Measurements from ENCODE around the gene ACSL6. TPM values are rescaled to one million over a fixed set of nuclear protein-coding genes. Genes with fewer than 3 reads are reported as not detected.

Gene ACSL6
- total RNA-seq, 1 donor from 2014 or later = not detected

DNA sequence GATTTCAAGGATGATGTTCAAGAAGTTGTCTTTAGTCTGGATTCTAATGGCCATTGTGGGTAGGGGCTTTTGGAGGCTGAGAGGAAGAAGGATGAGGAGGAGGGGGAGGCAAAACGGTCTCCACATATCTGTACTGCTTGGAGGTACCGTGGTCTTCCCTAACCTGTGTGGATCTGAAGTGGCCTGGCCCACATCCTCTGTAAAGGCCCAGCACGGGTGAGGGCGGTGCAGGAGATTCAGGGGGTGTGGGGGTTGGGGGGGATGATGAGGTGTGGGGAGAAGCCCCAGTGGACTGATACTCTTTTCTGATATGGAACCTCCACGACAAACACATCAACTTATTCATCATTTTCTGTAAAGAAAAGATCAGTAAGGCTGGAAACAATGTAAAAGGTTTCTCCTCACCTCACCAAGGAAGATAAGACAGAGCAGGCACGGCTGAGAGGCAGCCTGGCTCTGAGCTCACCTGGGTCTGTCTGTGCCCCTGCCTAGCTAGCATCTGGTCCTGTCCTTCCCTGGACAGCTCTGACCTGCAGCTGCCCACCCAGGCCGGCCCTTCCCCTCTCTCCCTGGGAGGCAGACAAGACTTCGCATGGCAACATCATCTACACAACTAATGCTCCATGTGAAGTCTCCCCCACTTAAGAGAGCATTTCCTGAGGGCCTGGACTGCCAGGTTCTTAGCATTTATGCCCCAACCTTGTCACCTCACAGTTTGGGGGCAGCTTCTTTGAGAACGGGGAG lies 43.4 kb upstream of the ACSL6 start:
- no peak overlapping the region for H3K27ac Mint-ChIP-seq
- no peak for DNase-seq (ENCODE audit: low spot score in 2 of 2, unreplicated experiment in 2 of 2)
- no peaks in the 10 kb centered on the region for H3K4me1 Mint-ChIP-seq
- H3K27me3 Mint-ChIP-seq (ENCODE audit: low read depth) = peaks cover 18% of the 10 kb centered on the region
- H3K4me3 Mint-ChIP-seq = no peak overlapping the region
- TF ChIP-seq, protein P1, sequence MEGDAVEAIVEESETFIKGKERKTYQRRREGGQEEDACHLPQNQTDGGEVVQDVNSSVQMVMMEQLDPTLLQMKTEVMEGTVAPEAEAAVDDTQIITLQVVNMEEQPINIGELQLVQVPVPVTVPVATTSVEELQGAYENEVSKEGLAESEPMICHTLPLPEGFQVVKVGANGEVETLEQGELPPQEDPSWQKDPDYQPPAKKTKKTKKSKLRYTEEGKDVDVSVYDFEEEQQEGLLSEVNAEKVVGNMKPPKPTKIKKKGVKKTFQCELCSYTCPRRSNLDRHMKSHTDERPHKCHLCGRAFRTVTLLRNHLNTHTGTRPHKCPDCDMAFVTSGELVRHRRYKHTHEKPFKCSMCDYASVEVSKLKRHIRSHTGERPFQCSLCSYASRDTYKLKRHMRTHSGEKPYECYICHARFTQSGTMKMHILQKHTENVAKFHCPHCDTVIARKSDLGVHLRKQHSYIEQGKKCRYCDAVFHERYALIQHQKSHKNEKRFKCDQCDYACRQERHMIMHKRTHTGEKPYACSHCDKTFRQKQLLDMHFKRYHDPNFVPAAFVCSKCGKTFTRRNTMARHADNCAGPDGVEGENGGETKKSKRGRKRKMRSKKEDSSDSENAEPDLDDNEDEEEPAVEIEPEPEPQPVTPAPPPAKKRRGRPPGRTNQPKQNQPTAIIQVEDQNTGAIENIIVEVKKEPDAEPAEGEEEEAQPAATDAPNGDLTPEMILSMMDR (IDR thresholded peaks at IDR 0.05; ENCODE audit: unreplicated experiment) = no peak
- no peaks in the 10 kb centered on the region for H3K36me3 Mint-ChIP-seq
- no peaks in the 10 kb centered on the region for H3K9me3 Mint-ChIP-seq

DNA sequence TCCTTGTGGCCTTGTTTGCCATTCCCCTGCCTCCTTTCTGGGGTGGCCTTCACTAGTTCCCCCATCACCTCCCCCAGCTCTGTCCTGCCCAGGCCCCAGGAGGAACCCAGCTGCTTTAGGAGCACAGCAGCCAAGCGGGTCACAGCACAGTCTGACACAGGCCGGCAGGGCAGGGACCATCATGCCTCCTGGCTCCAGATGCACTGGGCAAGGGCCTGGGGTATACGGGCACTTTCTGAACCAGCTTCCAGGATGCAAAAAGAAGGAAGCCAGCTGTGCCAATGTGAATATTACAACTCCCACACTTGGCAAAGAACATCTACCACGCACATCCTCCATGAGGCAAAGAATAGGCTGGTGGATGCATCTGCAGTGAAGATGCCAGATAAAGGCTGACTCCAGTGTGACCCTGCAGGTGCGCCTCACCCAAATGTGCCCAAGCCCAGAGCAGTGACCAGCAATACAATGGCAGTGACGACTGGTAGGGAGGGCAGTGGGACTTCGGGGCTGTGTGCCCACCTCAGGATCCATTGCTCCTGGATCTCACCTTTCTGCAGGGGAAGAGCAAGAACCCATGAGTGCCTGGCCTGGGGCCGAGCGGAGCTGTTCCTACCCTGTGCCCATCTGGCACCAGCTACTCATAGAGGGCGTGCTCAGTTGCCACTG lies 42.7 kb upstream of the ACSL6 start:
- DNase-seq (ENCODE audit: low spot score in 2 of 2, unreplicated experiment in 2 of 2) = peak in 1 of 2 experiments; percentile 20

DNA sequence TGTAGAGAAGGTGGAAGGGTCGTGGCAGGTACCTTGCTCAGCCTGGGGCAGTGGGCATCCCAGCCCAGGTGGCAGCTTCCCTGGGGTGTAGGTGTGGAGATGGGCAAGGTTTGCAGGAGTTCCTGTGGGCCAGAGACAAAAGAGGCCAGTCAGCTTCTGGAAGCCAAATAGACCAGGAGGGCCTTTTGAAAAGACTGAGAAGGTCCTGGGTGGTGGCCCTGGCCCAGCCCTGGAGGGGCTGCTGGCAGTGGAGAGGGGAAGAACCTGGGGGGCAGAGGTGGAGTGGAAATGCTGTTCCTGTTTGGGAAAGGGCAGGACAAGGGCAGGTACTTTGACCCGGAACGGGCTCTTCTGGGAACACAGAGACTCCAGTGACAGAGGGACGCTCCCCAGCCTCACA lies 42.0 kb upstream of the ACSL6 start:
- Mint-ChIP-seq H3K4me1 (no peaks in the 10 kb centered on the region), H3K4me3 (no peak overlapping the region), H3K9me3 (no peaks in the 10 kb centered on the region), H3K27me3 (ENCODE audit: low read depth) (peaks cover 18% of the 10 kb centered on the region), H3K27ac (no peak overlapping the region), H3K36me3 (no peaks in the 10 kb centered on the region)
- TF ChIP-seq, protein P1 (IDR thresholded peaks at IDR 0.05; ENCODE audit: unreplicated experiment) = no peak
- no peak for DNase-seq (ENCODE audit: low spot score in 2 of 2, unreplicated experiment in 2 of 2)

More for the DNA sequence above, 42.7 kb upstream of the ACSL6 start:
- Mint-ChIP-seq H3K27me3 (ENCODE audit: low read depth) (peaks cover 18% of the 10 kb centered on the region), H3K27ac (no peak overlapping the region), H3K4me1 (no peaks in the 10 kb centered on the region), H3K9me3 (no peaks in the 10 kb centered on the region), H3K36me3 (no peaks in the 10 kb centered on the region), H3K4me3 (no peak overlapping the region)
- TF ChIP-seq, protein P1 (IDR thresholded peaks at IDR 0.05; ENCODE audit: unreplicated experiment) = no peak

DNA sequence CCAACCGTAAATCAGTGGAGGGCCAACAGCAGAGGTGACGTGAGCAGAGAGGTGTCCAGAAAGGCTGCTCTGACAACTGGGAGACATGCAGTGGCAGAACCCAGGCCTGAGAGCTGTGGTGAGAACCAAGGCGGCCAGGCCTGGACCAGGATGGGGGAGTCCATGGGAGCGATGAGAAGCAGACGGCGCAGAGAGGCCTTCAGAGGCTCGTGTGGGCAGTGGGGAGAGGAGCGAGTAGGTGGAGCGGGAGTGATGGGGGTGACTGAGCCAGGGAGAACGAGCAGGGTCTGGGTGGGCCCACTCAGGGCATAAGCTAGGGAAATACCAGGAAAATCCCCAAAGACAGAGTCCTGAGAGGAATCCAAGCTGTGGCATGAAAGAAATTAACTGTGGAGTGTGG lies 41.1 kb upstream of the ACSL6 start:
- no peak overlapping the region for H3K4me3 Mint-ChIP-seq
- H3K9me3 Mint-ChIP-seq = no peaks in the 10 kb centered on the region
- H3K27me3 Mint-ChIP-seq (ENCODE audit: low read depth) = peaks cover 18% of the 10 kb centered on the region
- TF ChIP-seq, protein P1 (IDR thresholded peaks at IDR 0.05; ENCODE audit: unreplicated experiment) = no peak
- no peaks in the 10 kb centered on the region for H3K36me3 Mint-ChIP-seq
- no peak overlapping the region for H3K27ac Mint-ChIP-seq
- DNase-seq (ENCODE audit: low spot score in 2 of 2, unreplicated experiment in 2 of 2) = no peak
- H3K4me1 Mint-ChIP-seq = no peaks in the 10 kb centered on the region

DNA sequence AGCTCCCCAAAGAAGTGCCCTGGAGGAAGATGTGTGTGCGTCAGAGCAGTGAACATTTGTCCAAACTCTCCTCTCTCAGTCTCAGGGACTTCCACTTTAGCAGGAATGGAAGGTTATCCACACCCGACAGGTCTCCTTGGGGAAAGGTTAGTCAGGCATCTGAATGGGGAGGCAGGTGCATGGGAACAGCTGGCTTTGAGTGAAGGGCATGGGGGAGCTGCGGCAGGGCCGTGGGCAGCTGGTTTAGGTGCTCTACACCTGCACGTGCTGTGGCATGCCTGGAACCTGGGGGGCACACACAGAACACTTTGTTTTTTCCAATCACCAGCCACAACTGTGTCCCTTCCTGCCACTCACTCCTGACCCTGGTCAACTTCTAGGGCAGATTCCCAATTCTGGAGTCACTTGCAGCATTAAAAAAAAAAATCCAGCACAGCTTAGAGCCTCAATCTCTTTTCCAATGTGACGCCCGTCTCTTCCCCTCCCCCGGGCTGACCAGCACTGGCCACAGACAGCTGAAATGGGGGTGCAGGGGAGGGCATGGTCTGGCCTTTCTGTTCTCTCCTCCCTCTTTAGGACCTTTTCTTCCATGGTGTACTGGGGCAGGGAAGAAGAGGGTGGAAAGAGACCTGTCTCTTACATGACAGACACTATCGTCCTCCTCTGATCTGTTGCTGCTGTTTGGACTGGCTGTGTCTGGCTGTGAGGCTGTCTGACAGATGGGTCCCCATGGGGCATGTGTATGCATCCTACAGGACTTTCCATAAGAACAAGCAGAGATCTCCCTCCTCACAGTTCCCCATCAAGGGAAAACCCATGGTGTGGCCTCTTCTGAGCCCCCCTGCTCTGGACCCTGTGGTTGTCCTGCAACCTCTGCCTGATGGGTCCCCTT lies 39.4 kb upstream of the ACSL6 start:
- Mint-ChIP-seq H3K27ac (no peak overlapping the region), H3K27me3 (ENCODE audit: low read depth) (peaks cover 18% of the 10 kb centered on the region), H3K9me3 (no peaks in the 10 kb centered on the region), H3K36me3 (no peaks in the 10 kb centered on the region), H3K4me3 (no peak overlapping the region), H3K4me1 (no peaks in the 10 kb centered on the region)
- TF ChIP-seq, protein P1 (IDR thresholded peaks at IDR 0.05; ENCODE audit: unreplicated experiment) = no peak
- no peak for DNase-seq (ENCODE audit: low spot score in 2 of 2, unreplicated experiment in 2 of 2)
